GM18907 (cell line): ENCODE results near the gene EIF1AD.
"Not testable (repeated sequence)": the region's sequence is repeated elsewhere in the genome, so short reads cannot be mapped to it uniquely, and the experiment has no call there.

Experiments
- ATAC-seq: cut with Tn5 transposase; IDR thresholded peaks from one replicate; pipeline ENCODE4 v1.9.1; 2021; ENCODE audit warnings: mild to moderate bottlenecking, moderate library complexity; ENCODE audit not compliant: unreplicated experiment

EIF1AD gene

GRCh38 chr11:66001942-66002647 is at the start of gene EIF1AD, which contains the start of gene BANF1:
Gene EIF1AD (minus strand): TSS chr11:66002157. CDS start chr11:66000389, 1,768 bp downstream.
Gene BANF1 (plus strand): TSS chr11:66002503. CDS start chr11:66003251, 748 bp downstream.
- peak; percentile 80 for ATAC-seq

GRCh38 chr11:66051371-66051765 is 49.4 kb upstream of the EIF1AD start:
- no peak for ATAC-seq

GRCh38 chr11:66050581-66051231 is 48.7 kb upstream of the EIF1AD start:
- no peak for ATAC-seq

- no peak for ATAC-seq
Observed at GRCh38 chr11:66048547-66049323, 46.8 kb upstream of the EIF1AD start, which contains the start of gene GAL3ST3. Gene GAL3ST3 (minus strand): TSS chr11:66049161. CDS start chr11:66045415, 3,746 bp downstream.

- no peak for ATAC-seq
Observed at GRCh38 chr11:66047541-66048365, 45.8 kb upstream of the EIF1AD start.

- ATAC-seq, result no peak
Observed at GRCh38 chr11:66046901-66047300, 44.9 kb upstream of the EIF1AD start.

- peak; percentile 59 for ATAC-seq
Observed at GRCh38 chr11:66045177-66045639, 43.3 kb upstream of the EIF1AD start.

- ATAC-seq, result no peak
Observed at GRCh38 chr11:66044757-66045156, 42.8 kb upstream of the EIF1AD start.

GRCh38 chr11:66042996-66043906 is 41.3 kb upstream of the EIF1AD start:
- ATAC-seq, result no peak

GRCh38 chr11:66042227-66042995 is 40.5 kb upstream of the EIF1AD start:
- ATAC-seq, result no peak

GRCh38 chr11:66039765-66040164 is 37.8 kb upstream of the EIF1AD start:
- no peak for ATAC-seq

GRCh38 chr11:66037327-66037726 is 35.4 kb upstream of the EIF1AD start:
- ATAC-seq, result no peak

GRCh38 chr11:66036334-66036710 is 34.4 kb upstream of the EIF1AD start:
- no peak for ATAC-seq

GRCh38 chr11:66035653-66036333 is 33.8 kb upstream of the EIF1AD start:
- ATAC-seq, result no peak

GRCh38 chr11:66032957-66033735 is 31.2 kb upstream of the EIF1AD start:
- no peak for ATAC-seq

GRCh38 chr11:66026017-66026529 is 24.1 kb upstream of the EIF1AD start, which contains the start of gene CATSPER1:
Gene CATSPER1 (minus strand): TSS chr11:66026479. CDS start chr11:66026379, 100 bp downstream.
- ATAC-seq, result no peak

GRCh38 chr11:66023186-66023440 is 21.2 kb upstream of the EIF1AD start:
- not testable (repeated sequence) for ATAC-seq
